Fibroblast of mammary gland (primary cell): ENCODE data around the gene MIF4GD.

Source experiments
- DNase-seq: peaks from one replicate; pipeline ENCODE4 v3.0.0-alpha.2; 2010; ENCODE audit warnings: low read depth
- H3K4me3 ChIP-seq: 2 replicates; pipeline ENCODE4 v1.5.1; 2011; ENCODE audit warnings: low read depth, mild to moderate bottlenecking, low read length, moderate library complexity; ENCODE audit not compliant: control insufficient read depth
- TF ChIP-seq, protein P1 (sequence below): conservative IDR thresholded peaks from 2 replicates; pipeline ENCODE4 v1.5.1; 2011; ENCODE audit warnings: low read depth, low read length, inconsistent platforms; ENCODE audit not compliant: control insufficient read depth, insufficient read depth

MIF4GD gene

DNA sequence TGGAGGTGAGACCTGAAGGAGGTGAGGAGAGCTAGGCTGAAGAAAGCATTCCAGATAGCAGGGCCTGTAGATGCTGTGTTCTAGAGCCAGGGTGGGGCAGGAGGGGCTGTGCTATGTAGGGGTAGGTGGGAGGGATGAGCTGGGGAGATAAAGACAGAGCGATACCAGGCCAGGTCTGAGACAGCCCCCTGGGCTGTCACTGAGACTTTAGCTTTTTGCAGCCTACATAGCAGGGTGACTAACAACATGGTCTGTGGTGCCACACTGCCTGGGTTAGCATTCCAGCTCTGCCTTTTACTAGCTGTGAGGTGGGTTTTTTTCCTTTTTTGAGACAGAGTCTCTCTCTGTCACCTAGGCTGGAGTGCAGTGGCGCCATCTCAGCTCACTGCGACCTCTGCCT lies 51.2 kb downstream of the MIF4GD start:
- TF ChIP-seq, protein P1, sequence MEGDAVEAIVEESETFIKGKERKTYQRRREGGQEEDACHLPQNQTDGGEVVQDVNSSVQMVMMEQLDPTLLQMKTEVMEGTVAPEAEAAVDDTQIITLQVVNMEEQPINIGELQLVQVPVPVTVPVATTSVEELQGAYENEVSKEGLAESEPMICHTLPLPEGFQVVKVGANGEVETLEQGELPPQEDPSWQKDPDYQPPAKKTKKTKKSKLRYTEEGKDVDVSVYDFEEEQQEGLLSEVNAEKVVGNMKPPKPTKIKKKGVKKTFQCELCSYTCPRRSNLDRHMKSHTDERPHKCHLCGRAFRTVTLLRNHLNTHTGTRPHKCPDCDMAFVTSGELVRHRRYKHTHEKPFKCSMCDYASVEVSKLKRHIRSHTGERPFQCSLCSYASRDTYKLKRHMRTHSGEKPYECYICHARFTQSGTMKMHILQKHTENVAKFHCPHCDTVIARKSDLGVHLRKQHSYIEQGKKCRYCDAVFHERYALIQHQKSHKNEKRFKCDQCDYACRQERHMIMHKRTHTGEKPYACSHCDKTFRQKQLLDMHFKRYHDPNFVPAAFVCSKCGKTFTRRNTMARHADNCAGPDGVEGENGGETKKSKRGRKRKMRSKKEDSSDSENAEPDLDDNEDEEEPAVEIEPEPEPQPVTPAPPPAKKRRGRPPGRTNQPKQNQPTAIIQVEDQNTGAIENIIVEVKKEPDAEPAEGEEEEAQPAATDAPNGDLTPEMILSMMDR, result no peak
- DNase-seq, result no peak
- no peak overlapping the region for H3K4me3 ChIP-seq

DNA sequence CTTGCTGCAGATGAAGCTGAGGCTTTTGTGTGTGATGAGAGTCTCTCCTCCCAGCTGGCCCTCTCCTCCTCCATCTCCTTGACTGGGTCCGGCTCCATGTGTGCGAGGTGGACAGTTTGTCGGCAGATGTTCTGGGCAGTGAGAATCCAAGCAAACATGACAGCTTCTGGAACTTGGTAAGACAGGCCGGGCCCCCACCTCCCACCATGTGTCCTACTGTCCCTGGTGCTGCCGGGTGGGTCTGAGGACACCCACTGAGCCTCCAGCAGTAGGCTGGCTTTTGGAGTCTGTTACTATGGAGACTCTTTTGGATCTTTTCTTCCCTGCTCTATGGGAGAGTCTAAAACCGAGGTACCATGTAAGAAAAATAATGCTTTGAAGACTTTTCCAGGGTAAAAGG lies 52.9 kb downstream of the MIF4GD start:
- TF ChIP-seq, protein P1, result no peak
- DNase-seq, result no peak
- H3K4me3 ChIP-seq, result no peak overlapping the region
